ENCODE data around the gene CGB8.

GRCh38 chr19:49061445-49061844 lies 12.5 kb upstream of the CGB8 start:
- TF ChIP-seq POLR2A (IDR thresholded peaks at IDR 0.05) (no peak), CTCF (IDR thresholded peaks at IDR 0.05 in 4 of 5, conservative IDR thresholded peaks at IDR 0.05 in 1 of 5) (no peak)

Measured in gastrocnemius medialis (tissue), 4 donors.